Keratinocyte (primary cell): Measurements from ENCODE around the gene TBX18. TPM values are rescaled to one million over a fixed set of nuclear protein-coding genes. Genes with fewer than 3 reads are reported as not detected.

ENCODE experiments used
- DNase-seq: peaks from one replicate; pipeline ENCODE4 v3.0.0-alpha.2; 2011; ENCODE audit warnings: low read depth, missing footprints, low spot score
- FAIRE-seq: peaks from 2 replicates; lab custom pipeline; 2011; peaks lifted over from hg19 to GRCh38; lab: Jason Lieb, UNC
- H2AFZ ChIP-seq: 2 replicates; pipeline ENCODE4 v1.6.0; 2012; ENCODE audit warnings: low read length, control low read depth, inconsistent platforms; ENCODE audit not compliant: control insufficient read depth
- H3K27ac ChIP-seq: 2 replicates; pipeline ENCODE4 v1.5.1; 2011; ENCODE audit warnings: low read length; ENCODE audit not compliant: control insufficient read depth, insufficient read depth
- H3K27me3 ChIP-seq: 3 replicates; pipeline ENCODE4 v1.6.0; 2011; ENCODE audit warnings: low read length; ENCODE audit not compliant: control insufficient read depth, insufficient read depth; ENCODE audit errors: extremely low read depth
- H3K36me3 ChIP-seq, 2 experiments: 2 replicates in 1 of 2; 3 replicates in 1 of 2; pipeline ENCODE4 v1.5.1; 2011; ENCODE audit warnings: low read length in 2 of 2, mild to moderate bottlenecking in 1 of 2; ENCODE audit not compliant: control insufficient read depth in 2 of 2, insufficient read depth in 2 of 2; ENCODE audit errors: extremely low read depth in 1 of 2
- H3K4me1 ChIP-seq: 3 replicates; pipeline ENCODE4 v1.5.1; 2011; ENCODE audit warnings: low read length; ENCODE audit not compliant: control insufficient read depth, insufficient read depth; ENCODE audit errors: extremely low read depth
- H3K4me2 ChIP-seq: 3 replicates; pipeline ENCODE4 v1.6.0; 2011; ENCODE audit warnings: low read depth, low read length; ENCODE audit not compliant: control insufficient read depth, insufficient read depth; ENCODE audit errors: extremely low read depth
- H3K4me3 ChIP-seq, 3 experiments: fragments of 200-600 bp in 1 of 3; sonication (generic) in 1 of 3; 2 replicates in 2 of 3; 3 replicates in 1 of 3; pipeline ENCODE4 v1.5.1; 2011 to 2016; ENCODE audit warnings: low read length in 3 of 3, mild to moderate bottlenecking in 3 of 3, control low read depth in 2 of 3, inconsistent platforms in 1 of 3, low read depth in 1 of 3, mixed read lengths in 1 of 3, mixed run types in 1 of 3, moderate library complexity in 1 of 3; ENCODE audit not compliant: control insufficient read depth in 2 of 3, insufficient read depth in 2 of 3; ENCODE audit errors: extremely low read depth in 1 of 3
- H3K79me2 ChIP-seq: 2 replicates; pipeline ENCODE4 v1.6.0; 2012; ENCODE audit warnings: low read length; ENCODE audit not compliant: control insufficient read depth, insufficient read depth
- H3K9ac ChIP-seq: 3 replicates; pipeline ENCODE4 v1.6.0; 2011; ENCODE audit warnings: low read length; ENCODE audit not compliant: control insufficient read depth, insufficient read depth; ENCODE audit errors: extremely low read depth
- H3K9me1 ChIP-seq: 3 replicates; pipeline ENCODE4 v1.6.0; 2011; ENCODE audit warnings: low read length; ENCODE audit not compliant: control insufficient read depth, insufficient read depth; ENCODE audit errors: extremely low read depth
- H3K9me3 ChIP-seq: 2 replicates; pipeline ENCODE4 v1.5.1; 2012; ENCODE audit warnings: low read depth, low read length; ENCODE audit not compliant: control insufficient read depth
- H4K20me1 ChIP-seq: 3 replicates; pipeline ENCODE4 v1.6.0; 2011; ENCODE audit warnings: low read length; ENCODE audit not compliant: control insufficient read depth, insufficient read depth; ENCODE audit errors: extremely low read depth
- CTCF ChIP-seq, 3 experiments: IDR thresholded peaks in 1 of 3; conservative IDR thresholded peaks in 1 of 3; optimal IDR thresholded peaks in 1 of 3; 2 replicates in 2 of 3; 3 replicates in 1 of 3; pipeline versions ENCODE3 to v1.5.1; 2011; ENCODE audit warnings: low read length in 3 of 3, mild to moderate bottlenecking in 3 of 3, moderate library complexity in 2 of 3, control low read depth in 1 of 3, inconsistent platforms in 1 of 3; ENCODE audit not compliant: insufficient read depth in 2 of 3; ENCODE audit errors: extremely low read depth in 1 of 3
- EZH2 ChIP-seq: IDR thresholded peaks from one replicate; pipeline ENCODE4 v1.6.1; 2012; ENCODE audit warnings: inconsistent platforms, mild to moderate bottlenecking, low read length, moderate library complexity
- dilution Hi-C: fragments of 300-500 bp; cut with MboI; formaldehyde crosslinking; loops from one replicate; pipeline ENCODE4 v1.7.0; 2020; ENCODE audit warnings: low sequenced_read_pairs; ENCODE audit not compliant: extremely low pct_ligation_motif_present
- polyA plus RNA-seq, 5 experiments: library from polyadenylated mRNA; depleted of rRNA in 3 of 5; stranded (reverse) in 3 of 5; stranded (forward) in 1 of 5; unstranded in 1 of 5; fragments of >200 nt; gene quantifications; 1 replicate in 1 of 5; 2 replicates in 3 of 5; 3 replicates in 1 of 5; pipeline versions ENCODE4 v1.2.1 to v1.2.3, GENCODE V29; 2011 to 2012; ENCODE audit warnings: missing spikeins in 2 of 5, low read depth in 1 of 5, low replicate concordance in 1 of 5

TBX18 gene
- polyA plus RNA-seq, 1 donor (not counting 4 experiments of a cell fraction or from before 2014, with no cell fraction given), result 0.03 TPM

- H3K4me3 ChIP-seq, result peak overlapping the region; percentile 5 to 17 (median 6)
- H4K20me1 ChIP-seq, result no peaks in the 10 kb centered on the region
- DNase-seq (no peak), FAIRE-seq (no peak)
- peak overlapping the region; percentile 49 for H3K4me2 ChIP-seq
- no peaks in the 10 kb centered on the region for H3K9me3 ChIP-seq
- H3K79me2 ChIP-seq, result no peaks in the 10 kb centered on the region
- no peak overlapping the region for H3K9ac ChIP-seq
- H3K27me3 ChIP-seq, result peaks cover 38% of the 10 kb centered on the region
- no peaks in the 10 kb centered on the region for H3K4me1 ChIP-seq
- H3K9me1 ChIP-seq, result no peaks in the 10 kb centered on the region
- no peak overlapping the region for H3K27ac ChIP-seq
- peak; percentile 44 for TF ChIP-seq EZH2
- peak in 2 of 3 experiments; percentile 54 to 78 for TF ChIP-seq CTCF (optimal IDR thresholded peaks at IDR 0.05 in 1 of 3, IDR thresholded peaks at IDR 0.05 in 1 of 3, conservative IDR thresholded peaks at IDR 0.05 in 1 of 3; ENCODE audit: extremely low read depth in 1 of 3, insufficient read depth in 2 of 3, low read length in 3 of 3)
- dilution Hi-C loops, result no loop called here
- no peaks in the 10 kb centered on the region for H3K36me3 ChIP-seq
- H2AFZ ChIP-seq, result no peak overlapping the region
Observed at GRCh38 chr6:84774157-84774984, 10.0 kb upstream of the TBX18 start.

- no peak for DNase-seq
- no peaks in the 10 kb centered on the region for H3K79me2 ChIP-seq
- TF ChIP-seq CTCF (optimal IDR thresholded peaks at IDR 0.05 in 1 of 3, IDR thresholded peaks at IDR 0.05 in 1 of 3, conservative IDR thresholded peaks at IDR 0.05 in 1 of 3; ENCODE audit: extremely low read depth in 1 of 3, insufficient read depth in 2 of 3, low read length in 3 of 3), result no peak
- peak; percentile 82 for TF ChIP-seq EZH2
- no peaks in the 10 kb centered on the region for H3K9me1 ChIP-seq
- FAIRE-seq, result no peak
- H3K9ac ChIP-seq, result no peak overlapping the region
- H3K4me2 ChIP-seq, result peak overlapping the region; percentile 49
- H3K27me3 ChIP-seq, result peaks cover 45% of the 10 kb centered on the region
- H2AFZ ChIP-seq, result no peak overlapping the region
- H4K20me1 ChIP-seq, result no peaks in the 10 kb centered on the region
- H3K36me3 ChIP-seq, result no peaks in the 10 kb centered on the region
- H3K9me3 ChIP-seq, result no peaks in the 10 kb centered on the region
- no peak overlapping the region for H3K27ac ChIP-seq
- no peaks in the 10 kb centered on the region for H3K4me1 ChIP-seq
- dilution Hi-C loops, result no loop called here
- H3K4me3 ChIP-seq, result no peak overlapping the region
Observed at GRCh38 chr6:84773431-84774156, 9.2 kb upstream of the TBX18 start.
